NCI-H1694 treated with DMSO at 0.1 percent for 48 hours (cell line): ENCODE results near the gene IRF6.

ENCODE experiments used
- DNase-seq: peaks from one replicate; lab custom pipeline; 2025; lab: John Stamatoyannopoulos, UW

IRF6 gene

GRCh38 chr1:209759829-209760359, 46.0 kb downstream of the IRF6 start:
- DNase-seq, result no peak

DNA sequence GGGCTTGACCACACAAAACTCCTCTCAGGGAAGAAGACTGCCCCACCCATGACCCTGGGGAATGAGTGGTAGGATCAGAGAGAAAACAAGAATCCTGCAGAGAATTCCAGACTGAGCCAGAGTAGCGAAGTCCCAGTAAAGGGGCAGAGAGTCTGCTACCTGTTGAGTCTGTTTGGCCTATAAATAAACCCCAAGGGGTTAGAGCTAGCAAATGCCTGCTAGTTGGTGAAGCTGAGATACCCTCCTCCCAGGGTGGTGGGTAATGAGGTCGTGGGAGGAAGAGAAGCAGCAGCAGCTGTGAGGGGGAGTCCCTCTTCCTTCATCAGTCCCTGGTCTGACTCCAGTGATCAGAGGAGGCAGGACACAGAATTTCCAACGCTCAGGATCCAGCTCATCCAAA, 47.5 kb downstream of the IRF6 start:
- no peak for DNase-seq

DNA sequence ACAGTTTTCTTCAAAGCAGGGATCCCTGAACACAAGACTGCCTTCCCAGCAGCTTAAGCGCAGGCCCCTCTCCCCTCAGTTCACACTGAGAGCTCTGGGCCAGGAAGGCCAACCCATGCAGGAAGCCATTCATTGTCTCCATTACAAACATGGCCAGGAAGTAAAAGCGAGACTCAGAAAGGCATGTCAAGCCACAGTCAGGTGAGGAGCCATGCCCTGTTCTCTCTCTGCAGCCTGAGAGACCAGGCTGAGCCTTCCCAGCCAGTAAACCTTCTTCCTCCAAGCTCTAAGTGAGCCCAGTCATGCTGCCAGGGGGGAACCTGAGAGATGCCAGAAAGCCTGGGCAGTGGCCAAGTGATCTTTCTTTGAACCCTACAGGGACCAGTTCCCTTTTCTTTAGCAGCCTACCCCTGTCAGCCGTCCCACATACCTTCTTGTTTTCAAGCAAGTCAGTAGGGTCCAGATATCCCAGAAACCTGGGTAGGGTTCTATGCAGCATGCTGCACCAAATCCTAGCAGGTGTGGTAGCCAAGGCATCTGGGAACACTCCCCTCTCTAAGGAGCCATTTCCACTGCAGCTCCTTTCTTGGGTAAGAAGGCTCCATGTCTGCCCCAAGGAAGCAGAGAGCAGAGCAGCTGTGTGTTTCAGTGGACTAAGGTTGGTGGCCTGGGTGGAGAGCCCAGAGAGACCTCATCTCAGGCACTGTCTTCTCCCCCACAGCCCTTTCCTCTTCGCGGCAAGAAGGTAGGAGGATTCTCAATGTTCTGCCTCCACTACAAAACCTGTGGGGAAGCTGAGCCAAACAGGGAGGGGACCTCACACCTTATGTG, 49.1 kb downstream of the IRF6 start:
- no peak for DNase-seq

DNA sequence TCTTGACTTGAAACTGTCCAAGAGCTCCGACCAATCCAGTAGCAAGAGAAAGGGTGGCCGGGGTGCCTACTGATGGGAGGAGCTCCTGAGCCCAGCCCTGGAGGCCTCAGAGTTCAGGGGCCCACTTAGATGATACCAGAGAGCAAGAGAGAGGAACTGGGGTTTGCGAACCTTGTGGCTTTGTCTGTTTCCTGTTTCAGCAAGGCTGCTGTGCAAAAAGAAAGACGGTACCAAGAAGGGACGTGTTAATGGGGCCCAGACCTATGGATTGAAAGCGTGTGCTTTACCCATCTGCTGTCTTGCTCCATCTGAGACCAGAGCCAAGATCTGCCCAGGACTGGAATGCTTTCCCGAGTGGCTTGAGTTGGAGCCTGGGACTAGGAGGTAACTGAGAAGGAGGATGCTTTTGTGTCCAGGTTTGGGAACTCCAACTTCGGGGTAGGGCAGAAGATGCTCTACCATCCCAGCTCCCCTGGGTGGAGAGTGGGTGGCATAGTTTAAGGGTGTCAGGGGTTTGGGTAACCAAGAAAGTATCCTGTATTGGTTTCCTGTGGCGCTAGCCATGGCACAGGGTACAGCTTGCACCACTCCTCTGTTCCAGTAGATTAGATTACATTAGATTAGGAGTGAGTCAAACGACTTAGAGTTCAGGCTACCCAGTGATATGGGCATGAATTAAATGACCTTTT, 49.9 kb downstream of the IRF6 start, which contains the start of gene TRAF3IP3:
Gene TRAF3IP3 (plus strand): TSS at position 128 of the 689 bp plus-strand sequence. CDS start 3,987 bp downstream, outside the sequence.
- DNase-seq, result no peak

DNA sequence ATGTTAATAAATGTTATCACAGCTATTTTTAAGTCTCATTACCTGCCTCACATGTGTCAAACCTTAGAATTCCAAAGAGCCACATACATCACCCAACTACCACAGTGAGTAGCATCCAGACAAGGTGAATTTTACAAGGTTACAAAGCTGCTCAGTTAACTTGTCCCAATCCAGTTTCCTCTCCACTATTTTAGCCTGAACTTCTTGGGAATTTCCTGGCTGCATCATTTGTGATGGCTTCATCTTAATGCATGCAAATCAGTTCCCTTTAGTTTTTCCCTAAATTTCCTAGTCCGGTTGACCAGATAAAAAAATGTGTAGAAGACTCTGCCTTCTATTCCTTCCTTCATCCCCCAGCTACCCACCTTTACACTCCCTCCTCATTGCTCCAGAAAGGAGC, 50.7 kb downstream of the IRF6 start:
- no peak for DNase-seq

- no peak for DNase-seq
These were observed 53.1 kb downstream of the IRF6 start for GRCh38 chr1:209752890-209753289.

GRCh38 chr1:209751627-209752231, 54.2 kb downstream of the IRF6 start:
- no peak for DNase-seq

- no peak for DNase-seq
These were observed 56.1 kb downstream of the IRF6 start for GRCh38 chr1:209749670-209750323.

DNA sequence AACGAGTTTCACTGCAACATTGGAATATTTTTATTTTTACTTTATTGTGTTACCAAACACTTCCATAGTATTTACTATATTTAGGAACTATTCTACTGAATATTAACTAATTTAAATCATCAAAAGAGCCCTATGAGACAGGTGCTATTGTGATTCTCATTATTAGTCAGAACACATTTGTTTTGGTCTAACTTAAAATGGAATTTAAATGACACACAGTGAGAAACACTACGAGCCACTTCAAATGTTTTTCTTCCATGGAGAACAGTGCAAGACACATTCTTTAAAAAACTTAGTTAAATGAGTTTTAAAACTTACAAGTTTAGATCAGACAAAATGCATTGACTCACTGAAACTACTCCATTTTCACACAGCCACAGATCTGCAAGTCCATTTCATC, 56.7 kb downstream of the IRF6 start:
- no peak for DNase-seq

DNA sequence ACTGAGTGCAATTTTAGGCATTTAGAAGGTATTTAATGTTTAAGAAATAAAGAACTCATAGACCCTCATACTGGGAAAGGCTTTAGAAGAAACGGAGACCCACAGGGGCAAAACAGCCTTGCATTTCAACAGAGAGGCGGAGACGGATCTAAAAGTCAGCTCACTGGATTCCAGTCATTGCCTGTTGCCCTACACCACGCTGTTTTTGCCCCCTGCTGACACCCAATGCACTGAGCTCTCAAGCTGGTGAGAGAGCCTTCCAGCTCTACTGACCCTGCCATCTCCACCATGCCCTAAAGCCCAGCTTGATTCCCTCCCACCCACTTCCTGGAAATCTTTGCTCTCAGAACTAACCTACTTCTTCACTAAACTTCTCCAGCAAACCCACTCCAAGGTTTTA, 57.3 kb downstream of the IRF6 start:
- DNase-seq, result no peak

DNA sequence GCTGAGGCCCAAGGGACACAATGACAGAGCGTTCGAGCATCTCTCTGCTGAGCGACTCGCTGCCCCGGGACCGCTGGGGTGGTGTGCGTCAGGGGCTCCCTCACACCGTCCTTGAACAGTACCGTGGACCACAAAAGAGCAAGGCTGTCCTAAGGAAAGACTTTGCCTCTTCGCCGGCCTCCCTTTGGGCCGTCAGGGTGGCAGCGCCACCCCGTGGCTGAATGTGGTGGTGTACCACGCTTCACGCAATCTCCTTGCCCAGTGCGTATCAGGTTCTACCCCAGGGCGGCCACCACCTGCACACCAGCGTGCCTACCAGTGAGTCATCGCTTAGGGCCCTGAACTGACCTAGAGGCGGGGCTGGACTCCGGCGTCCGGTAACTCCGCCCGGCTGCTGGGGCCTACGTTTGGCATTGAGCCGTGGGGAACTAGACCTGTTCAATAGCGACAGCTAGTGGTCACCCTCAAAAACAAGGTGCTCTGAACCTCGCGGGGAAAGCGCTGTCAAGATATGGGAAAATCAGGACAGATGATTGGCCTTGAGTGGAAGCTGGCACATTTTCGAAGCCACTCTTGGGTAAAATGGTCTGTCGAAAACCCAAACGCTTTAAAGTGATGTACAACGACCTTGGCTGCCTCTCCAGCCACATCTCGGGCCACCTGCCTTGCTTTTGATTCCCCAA, 58.2 kb downstream of the IRF6 start:
- no peak for DNase-seq

GRCh38 chr1:209746451-209747165, 59.3 kb downstream of the IRF6 start:
- no peak for DNase-seq

GRCh38 chr1:209743145-209743482, 62.8 kb downstream of the IRF6 start:
- DNase-seq, result no peak

- DNase-seq, result no peak
These were observed 63.4 kb downstream of the IRF6 start for GRCh38 chr1:209742409-209743144.

DNA sequence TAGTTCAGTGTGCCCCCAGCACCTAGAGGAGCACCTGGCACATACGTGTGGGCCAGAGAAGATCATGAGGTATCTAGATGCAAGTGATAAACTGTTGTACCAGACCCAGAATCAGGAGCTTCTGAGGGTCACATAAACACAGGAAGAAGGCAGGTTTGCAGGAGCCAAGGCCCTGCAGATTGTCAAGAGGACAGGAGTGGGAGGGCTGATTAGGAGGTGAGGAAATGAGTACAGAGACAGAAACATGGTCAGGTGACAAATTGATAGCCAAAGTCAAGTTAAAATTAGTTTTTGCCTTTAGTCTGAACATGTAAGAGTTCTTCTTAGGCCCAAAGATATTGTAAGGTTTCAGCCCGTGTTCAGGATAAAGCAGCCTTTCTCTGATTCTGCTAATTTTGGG, 64.1 kb downstream of the IRF6 start:
- DNase-seq, result no peak

DNA sequence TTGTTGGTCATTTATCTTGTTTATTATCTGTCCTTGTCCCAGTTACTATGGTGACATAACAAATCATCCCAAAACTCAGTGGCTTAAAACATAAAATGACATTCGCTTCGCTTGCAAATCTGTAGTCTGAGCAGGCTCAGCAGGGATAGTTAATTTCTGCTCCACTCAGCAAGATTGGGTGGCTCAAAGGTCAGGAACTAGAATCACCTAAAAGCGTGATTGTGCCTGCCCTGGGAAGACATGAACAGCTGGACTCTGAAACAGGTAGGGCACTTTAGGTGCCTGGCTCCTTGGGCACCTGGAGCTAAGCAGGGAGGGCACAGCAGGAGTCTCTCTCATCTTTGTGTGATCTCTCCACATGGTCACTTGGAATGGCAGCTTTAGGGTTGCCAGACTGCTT, 64.7 kb downstream of the IRF6 start:
- DNase-seq, result no peak

GRCh38 chr1:209738270-209738669, 67.7 kb downstream of the IRF6 start:
- no peak for DNase-seq

- no peak for DNase-seq
These were observed 68.8 kb downstream of the IRF6 start for GRCh38 chr1:209737118-209737505.

- DNase-seq, result no peak
These were observed 69.3 kb downstream of the IRF6 start for GRCh38 chr1:209736490-209737117.
